ENCODE results near the gene CSMD2.

CSMD2 gene

DNA sequence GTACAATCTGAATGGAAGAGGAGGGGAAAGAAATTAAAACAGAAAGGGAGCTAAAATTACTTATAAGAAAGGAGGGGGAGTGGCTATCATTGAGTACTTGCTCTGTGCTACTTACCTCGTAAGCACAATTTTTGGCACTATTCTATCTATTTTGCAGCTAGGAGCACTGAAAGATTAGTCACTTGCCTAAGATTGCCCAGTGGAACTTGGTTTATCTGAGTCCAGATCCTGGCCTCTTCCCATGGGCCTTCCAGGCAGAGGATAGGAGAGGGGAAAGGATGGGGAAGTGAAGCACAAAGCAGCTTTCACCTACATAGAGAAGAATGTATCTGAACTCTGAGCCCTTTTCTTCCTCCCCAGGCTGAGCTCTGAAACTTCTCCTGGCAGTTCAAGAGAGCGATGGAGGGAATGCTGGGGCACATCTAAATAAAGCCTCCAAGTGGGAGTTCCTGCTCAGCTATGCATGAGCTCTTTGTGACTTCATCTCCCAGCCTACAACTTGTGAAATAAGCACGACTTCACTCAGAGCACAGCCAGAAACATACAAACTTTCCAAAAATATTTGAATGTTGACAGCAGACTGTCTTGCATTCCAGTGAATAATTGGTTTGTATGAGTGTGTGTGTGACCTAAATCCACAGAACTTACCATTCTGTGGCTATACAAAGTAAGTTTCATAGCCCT, 271.7 kb downstream of the CSMD2 start:
- no peak for DNase-seq

DNA sequence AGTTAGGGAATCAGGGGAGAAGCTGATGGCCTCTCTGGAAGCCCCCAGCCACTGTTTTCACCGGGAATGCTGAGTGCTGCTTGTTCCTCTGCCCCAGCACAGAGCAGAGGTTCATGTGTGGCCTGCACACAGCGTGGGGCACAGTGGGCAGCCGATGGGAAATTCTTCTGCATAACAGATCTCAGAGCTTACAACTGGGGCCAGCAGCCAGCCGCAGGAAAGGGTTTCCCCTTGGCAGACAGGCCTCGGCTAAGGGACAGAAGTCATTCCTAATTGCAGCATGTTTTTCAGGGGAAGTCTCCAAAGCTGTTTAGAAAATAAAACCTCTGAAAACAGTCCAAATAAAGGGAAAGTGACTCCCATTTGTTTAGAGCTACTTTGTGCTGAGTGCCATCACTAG, 278.5 kb downstream of the CSMD2 start:
- no peak for DNase-seq

DNA sequence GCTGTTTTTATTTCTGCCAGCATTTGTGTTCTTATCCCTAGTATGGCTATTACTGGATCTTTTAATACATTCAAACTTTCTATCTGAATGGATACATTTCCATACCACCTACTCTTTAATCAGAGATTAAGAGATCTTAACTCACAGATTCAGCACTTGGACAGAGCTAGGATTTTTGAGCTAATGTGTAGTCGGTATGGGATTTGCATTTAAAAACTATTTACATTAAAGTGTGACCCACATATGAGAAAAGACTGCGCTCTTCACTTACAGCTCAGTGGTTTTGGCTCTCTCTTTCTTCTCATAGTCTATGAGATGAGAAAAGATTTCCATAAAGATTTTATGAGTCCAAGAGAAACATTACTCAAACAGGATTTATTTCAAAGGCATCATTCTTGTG, 284.7 kb downstream of the CSMD2 start:
- no peak for DNase-seq

DNA sequence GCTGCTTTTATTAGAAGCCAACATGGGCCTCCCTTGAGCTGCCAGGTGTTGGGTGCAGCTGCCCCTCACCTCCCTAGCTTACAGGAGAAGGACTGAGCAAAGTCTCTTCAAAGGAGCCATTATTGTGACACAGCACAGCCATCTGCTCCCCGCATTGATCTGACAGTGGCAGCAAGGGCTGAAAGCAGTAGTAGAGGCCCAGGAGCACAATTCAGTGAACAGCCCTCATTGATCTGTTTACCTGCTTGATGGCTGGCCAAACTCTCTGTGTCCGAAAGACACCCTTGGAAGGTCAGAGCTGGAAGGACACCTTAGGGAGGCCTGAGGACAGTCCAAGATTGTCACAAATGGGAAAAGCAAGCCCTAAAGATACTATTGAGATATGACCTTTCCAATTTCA, 286.6 kb downstream of the CSMD2 start:
- DNase-seq: no peak

DNA sequence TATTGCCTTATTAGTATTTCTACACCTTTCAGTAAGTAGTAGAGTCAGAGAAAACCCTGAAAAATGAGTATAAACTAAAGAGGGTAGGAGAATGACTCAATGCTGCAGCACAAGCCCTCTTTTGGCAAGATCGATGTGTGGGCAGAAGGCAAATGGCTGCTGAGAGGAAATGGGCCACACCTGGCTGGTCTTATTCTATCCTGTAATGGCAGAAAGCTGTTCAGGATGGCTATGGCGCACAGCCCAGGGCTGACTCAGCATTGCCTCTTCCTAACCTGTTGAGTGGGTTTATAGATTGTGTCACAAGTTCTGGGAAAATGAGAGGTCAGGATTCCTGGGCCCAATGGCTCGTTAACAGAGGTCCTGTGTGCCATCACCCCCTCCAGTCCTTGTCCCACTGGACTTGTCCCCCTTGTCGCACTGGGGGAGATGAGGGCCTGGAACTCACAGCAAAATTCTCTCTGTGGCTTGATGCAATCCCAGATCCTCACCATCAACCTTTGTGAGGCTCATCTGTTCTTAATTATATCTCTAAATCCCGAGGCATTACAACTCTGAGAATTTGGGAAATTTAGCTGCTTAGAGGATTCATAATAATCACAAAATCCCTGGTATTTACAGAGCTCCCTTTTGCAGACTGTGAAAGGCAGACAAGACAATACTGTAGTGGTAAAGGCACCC, 287.9 kb downstream of the CSMD2 start:
- DNase-seq: no peak

DNA sequence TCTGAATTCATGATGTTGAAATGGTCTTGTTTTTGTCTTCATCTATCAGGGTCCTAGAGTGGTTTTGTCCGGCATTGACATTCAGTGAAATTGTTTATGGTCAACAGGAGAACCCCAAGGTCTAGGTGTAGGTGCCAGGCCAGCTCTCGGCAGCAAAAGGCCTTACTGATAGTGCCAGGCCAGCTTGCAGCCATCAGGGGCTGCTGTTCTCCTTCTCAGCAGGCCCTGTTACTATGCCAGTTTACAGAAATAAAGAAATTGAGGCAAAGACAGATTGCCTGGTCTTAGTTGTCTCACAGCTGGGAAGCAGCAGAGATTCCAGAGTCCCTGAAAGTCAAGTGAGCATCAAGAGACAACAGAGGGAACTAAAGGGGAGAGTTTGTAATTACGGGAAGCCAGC, 289.2 kb downstream of the CSMD2 start:
- DNase-seq: no peak

DNA sequence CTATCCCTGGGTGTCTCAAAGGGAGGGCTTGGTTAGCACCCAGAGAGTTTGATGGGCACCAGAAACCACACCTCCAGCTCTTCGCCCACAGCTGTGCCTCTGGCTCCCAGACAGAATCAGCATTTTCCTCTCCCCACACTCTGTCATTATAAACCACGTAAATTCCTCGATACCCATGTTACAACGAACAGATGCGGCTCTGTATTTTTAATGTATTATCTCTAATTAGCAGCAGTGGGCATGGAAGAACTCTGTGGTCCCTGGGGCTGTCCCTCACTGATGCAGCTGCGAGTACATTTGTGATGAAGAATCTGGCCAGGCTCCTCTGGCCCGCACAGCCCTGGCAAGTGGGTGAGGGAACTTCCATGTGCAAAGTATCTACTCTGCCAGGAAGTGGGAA, 290.4 kb downstream of the CSMD2 start:
- DNase-seq: no peak

DNA sequence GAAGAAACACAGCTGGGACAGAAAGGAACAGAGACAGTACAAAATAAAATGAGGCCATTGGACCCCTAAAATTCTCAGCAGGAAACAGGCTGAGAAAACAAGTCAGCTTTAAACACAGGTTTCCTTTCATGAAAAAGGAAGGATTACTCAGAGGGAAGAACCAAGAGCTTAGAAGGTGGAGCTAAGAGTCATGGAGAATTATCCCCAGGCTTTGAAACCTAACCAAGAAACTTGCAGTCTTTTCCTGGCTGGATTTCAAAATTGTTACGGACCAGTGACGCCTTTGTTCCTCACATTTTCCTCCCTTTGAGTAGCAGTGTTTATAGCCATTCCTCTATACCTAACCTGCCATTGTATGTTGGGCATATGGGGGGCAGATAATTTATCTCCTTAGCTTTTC, 292.3 kb downstream of the CSMD2 start:
- DNase-seq: no peak

DNA sequence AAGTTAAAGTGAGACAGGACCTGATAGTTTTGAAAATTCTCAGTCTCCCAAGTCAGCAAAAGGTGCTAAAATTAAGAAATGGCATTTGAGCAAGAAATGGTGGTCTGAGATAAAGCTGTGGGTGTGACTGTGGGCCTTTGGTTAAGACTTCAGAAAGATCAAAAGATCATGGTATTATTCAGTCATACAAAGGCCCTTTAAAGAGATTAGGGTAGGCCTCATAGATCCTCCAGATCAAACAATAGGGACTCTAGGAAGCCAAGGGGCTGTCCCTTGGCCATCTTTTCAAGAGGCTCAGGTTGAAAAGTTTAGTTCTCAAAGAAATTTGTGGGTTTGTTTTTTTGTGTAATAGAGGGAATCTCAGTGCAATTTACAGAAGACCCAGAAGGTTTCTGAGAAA, 292.8 kb downstream of the CSMD2 start:
- no peak for DNase-seq

DNA sequence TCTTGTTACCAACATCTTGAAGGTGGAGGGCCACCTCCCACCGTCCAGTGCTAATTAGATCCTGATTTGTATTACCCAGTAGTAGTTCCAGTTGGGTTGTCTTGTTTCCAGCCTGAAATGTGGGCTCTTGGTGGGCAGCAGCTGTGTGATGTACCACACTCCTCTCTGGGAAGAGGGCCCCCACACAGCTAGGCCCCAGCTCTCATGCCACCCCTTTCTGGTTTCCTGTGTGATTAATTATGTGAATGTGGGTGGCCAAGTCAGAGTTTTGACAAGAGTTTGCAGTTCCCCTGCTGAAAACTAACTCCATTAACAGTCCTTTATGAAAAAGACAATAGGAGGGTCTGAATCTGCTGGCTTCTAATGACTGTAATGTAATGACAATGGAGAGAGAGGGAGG, 297.3 kb downstream of the CSMD2 start:
- DNase-seq: no peak

DNA sequence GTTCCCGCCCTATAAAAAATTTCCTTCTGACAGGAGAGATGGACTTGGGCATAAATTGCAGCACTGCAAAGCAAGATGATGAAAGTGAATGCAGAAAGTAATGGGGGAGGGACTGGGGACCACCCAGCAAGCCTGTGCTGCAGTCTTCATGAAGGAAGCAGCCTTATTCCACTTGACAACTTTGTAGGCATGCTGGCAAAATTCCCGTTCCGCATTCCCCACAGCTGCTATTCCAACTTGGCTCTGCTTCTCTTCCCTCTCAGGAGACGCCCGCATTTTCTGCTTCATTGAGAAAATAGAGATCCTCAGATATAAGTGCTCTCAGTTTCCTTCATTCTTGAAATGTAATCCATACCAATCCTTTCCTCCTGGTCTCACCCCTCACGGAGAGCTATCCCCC, 298.7 kb downstream of the CSMD2 start:
- DNase-seq: no peak

DNA sequence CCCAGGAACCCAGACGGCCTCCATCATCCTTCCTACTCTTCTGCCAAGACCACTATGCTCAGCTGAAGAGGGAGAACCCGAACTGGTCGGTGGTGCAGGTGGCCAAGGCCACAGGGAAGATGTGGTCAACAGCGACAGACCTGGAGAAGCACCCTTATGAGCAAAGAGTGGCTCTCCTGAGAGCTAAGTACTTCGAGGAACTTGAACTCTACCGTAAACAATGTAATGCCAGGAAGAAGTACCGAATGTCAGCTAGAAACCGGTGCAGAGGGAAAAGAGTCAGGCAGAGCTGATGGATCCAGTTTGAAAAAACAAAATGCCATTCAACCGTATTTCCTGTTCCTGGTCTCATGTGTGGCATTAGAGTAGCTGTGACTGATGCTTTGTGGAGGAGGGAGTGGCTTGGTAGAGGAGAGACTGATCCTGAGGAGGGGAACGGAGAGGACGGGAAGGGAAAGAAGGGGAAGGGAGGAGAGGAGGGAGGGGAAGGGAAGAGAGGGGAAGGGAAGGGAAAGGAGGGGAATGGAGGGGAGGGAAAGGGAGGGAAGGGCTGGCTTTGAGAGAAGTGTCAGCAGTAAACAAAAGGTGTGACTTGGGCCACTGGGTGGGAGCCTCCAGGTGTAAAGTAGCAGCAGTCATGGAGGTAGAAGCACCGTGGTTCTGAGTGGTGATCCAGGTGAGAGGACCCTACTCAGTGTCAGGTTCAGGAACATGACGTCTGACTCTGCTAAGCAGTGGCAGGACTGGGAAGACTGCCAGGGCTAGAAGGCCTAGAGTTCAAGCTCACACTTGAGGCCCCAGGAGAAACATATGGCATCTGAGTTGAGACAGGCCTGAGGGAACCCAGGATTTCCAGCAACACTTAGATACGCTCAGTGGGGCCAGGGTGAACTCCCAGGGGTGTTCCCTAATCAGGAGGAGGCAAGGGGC, 300.3 kb downstream of the CSMD2 start:
- no peak for DNase-seq

DNA sequence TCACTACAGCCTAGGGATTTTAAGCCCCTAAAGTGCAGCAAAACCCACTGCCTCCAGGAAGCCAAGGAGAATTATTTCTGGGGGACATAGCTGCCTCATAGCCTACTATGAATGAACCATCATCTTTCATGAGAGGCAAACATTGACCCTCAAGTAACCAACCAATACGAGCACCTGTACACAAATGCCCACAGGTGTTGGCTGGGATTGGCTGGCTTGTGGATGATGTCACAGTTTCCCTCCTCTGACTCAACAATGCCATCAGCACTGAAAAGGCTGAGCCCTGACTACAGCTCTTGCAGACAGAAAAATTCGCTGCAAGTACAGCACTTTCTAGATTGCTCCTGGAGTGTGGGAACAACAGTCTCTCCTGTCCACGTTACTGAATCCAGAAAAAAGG, 301.3 kb downstream of the CSMD2 start, which contains the start of gene HMGB4:
Gene HMGB4, plus strand, starts transcription at position 301 of the 400 bp plus-strand sequence. CDS start 113 bp downstream, outside the sequence.
- no peak for DNase-seq

DNA sequence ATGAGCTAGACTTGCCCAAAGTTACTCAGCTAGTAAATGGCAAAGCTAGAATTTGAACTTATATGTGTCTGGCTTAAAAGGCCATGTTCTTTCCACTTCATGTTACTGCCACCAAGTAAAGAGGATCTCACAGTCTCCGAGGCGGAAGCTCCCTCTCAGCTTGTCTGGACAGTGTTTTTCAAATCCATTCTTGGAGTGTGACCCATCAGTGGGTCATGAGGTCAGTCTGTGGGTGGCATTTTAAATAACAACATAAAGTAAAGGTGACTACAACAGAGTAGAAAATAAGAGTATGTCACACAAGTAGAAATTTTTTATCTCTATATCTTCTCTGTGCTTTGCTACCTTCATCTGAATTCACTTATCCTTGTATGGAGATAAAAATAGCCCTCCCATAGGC, 304.4 kb downstream of the CSMD2 start:
- no peak for DNase-seq

DNA sequence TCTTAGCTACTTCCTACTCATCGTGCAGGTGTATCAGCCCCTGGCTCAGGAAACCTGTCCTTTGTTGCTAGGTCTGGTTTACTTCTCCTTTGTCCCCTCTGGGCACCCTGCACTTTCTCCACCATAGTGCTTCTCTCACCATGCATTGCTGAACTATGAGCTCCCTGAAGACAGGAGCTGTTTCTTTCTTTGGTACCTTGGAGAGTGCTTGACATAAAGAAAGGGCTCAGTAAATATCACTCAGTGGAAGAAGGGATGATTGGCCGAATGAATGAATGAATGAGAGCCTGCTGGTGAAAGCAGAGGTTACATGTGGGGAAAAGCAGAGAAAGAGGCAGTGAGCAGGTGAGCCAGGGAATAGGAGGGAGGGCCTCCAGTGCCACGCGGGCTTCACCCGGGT, 310.9 kb downstream of the CSMD2 start:
- DNase-seq: no peak

DNA sequence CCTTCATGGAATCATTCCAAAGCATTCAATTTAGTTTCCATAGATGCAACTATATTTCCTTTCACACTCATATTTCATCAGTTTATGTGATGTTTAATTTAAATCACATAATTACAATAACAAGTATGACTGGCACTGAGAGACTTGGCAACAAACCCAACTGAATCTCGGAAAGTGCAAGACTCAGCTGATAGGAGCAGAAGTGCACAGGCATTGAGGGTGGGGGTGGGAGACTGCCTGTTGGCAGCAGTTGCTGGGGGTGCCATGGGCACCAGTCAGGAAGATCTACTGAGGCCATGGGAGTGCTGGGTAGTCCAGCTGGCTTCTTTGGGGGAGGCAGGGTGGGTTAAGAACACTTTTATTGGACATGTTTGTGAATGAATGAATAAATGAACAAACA, 311.6 kb downstream of the CSMD2 start:
- DNase-seq: no peak

DNA sequence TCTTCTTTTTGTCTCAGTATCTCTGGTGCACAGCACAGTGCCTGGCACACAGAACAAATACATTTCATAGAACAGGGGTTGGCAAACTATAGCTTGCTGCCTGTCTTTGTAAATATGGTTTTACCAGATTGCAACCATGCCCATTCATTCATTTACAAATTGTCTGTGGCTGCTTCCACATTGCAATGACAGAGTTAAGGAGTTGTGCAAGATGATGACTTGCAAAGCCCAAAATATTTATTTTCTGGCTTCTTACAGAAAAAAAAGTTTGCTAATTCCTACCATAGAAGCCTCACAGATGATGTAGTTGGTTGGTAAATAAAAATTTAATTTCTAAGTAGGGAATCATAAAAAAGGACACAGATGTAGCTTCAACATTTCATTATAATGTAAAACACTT, 312.3 kb downstream of the CSMD2 start:
- no peak for DNase-seq

DNA sequence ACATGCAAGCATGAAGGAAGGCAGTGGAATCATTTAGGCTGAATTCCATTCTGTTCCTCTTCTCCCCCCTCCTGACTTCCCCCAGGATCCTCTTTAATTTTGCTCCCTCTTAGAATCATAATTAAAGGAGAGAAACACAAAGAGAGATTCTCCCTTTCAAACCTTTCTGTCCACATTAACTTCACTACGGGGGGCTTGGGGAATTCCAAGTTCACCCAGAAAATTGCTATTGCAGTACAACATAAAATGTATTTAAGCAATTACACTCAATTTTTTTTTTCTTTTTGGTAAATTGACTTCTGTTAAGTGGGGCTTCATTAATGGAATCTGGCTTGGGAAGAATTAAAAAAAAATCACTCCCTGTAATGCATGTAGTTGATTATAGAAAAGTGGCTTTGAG, 314.5 kb downstream of the CSMD2 start:
- no peak for DNase-seq

DNA sequence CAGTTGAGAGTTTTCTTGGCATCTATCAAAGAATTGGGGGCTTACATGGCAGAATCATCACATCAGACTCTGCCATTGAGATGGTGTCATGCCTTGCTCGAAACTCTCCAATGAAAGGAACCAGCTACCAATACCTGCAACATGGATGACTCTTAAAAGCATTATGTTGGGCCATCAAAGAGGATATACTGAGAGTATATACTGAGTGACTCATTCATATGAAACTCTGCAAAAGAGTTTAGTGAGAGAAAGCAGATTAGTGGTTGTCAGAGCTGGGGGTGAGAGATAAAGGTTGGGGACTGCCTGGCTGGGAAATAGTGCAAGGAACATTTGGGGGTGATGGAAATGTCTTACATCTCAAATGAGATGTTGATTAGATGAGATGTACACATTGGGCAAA, 315.8 kb downstream of the CSMD2 start:
- no peak for DNase-seq

DNA sequence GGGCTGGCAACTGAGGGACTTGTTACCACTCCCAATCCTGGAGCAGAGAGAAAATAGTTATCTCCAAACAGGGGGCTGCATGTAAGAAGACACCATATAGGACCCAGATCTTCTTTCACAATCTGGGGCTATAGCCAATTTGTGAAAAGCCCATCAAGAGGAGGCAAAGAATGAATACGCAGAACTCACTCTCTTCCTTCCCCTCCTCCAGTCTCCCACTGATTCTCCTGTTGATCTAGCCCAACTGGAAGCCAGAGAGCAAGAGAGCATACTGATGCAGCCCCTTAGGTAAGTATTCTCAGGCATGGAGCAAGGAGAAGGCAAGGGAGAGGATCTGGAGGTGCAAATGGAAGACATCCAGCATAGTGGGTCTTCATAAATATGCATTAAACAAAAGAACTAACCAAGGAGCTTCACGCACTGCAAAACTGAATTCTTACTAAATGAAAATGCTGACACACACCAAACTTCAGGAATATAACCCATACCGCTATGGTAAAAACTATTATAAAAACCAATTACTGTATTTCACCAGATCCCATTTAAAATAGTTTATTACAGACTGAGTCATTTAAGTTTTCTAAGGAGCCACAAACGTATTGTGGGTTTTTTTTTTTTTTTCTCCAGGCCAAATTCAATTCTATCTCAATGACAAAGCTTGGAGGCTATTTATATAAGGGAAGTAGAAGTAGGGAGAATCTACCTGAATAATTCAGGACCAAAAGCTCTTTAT, 316.7 kb downstream of the CSMD2 start:
- no peak for DNase-seq

DNA sequence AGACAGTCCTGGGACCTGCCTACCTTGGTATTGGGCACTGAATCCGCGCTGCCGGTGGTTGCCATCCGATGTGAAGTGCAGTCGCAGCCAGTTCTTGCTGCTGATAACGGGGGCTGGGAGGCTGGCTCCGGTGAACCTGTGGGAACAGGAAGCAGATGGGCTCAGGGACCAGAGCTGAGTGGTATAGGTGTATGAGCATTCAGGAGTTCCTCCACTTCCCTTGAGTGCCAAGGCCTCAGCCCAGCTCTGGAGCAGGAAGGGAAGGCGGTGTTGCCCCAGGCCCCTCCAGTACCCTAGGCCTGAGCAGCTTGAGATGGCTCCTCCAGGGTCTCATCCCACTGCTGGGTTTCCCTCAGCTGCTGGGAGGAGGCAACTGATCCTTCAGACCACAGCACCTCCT, 318.2 kb downstream of the CSMD2 start:
- DNase-seq: no peak

DNA sequence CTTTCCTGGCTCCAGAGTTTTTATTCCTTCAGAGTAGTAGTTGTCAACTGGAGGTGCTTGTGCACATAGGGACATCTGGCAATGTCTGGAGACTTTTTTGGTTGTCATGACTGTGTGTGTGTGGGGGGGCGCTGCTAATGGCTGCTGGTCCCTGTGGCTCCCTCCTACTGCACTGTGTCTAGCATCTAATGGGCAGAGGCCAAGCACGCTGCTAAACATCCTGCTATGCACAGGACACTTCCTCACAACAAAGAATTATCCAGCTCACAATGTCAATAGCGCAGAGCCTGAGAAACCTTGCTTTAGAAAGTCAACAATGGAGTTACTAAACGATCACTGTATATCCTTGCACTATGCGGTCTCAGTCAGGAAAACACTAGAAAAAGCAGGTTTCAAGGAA, 320.9 kb downstream of the CSMD2 start:
- no peak for DNase-seq

DNA sequence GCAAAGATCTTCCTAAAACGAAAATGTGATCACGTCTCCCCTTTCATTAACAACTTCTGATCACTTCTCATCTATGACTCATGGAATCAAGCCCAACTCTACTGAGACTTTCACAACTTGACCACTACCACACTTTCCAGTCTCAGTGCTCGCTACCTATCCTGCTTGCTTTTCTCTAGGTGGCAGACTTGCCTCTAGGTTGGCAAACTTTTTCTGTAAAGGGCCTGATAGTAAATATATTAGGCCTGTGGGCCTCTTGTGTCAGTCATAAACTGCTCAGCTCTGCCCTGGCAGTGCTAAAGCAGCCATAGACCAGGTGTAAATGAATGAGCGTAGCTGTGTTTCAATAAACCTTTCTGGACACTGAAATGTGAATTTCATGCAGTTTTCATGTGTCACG, 322.7 kb downstream of the CSMD2 start:
- no peak for DNase-seq

Measured in NCI-H2081 treated with DMSO at 0.1 percent for 48 hours (cell line).